DMS 273 (cell line): ENCODE measurements around the gene TET2.
A peak's percentile ranks its signal among the peaks of the same experiment; 100 is the strongest.

Source experiments
- DNase-seq: peaks from one replicate; lab custom pipeline; 2025; ENCODE audit not compliant: unreplicated experiment; lab: John Stamatoyannopoulos, UW

The TET2 gene

GRCh38 chr4:105140684-105141490 lies 5.8 kb upstream of the TET2 start:
- peak; percentile 53 for DNase-seq

GRCh38 chr4:105145156-105145902 lies 1.3 kb upstream of the TET2 start:
- DNase-seq, result no peak

DNA sequence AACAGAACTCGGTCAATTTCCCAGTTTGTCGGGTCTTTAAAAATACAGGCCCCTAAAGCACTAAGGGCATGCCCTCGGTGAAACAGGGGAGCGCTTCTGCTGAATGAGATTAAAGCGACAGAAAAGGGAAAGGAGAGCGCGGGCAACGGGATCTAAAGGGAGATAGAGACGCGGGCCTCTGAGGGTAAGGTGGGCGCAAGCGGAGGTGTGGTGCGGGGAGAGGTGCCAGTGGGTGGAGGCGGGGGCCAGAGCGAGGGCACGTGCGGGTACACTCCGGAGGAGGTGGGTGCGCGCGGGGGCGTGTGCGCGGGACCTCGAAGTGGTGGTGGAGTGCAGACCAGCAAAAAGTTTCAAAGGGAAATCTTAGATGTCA lies 787 bp upstream of the TET2 start:
- DNase-seq, result no peak

DNA sequence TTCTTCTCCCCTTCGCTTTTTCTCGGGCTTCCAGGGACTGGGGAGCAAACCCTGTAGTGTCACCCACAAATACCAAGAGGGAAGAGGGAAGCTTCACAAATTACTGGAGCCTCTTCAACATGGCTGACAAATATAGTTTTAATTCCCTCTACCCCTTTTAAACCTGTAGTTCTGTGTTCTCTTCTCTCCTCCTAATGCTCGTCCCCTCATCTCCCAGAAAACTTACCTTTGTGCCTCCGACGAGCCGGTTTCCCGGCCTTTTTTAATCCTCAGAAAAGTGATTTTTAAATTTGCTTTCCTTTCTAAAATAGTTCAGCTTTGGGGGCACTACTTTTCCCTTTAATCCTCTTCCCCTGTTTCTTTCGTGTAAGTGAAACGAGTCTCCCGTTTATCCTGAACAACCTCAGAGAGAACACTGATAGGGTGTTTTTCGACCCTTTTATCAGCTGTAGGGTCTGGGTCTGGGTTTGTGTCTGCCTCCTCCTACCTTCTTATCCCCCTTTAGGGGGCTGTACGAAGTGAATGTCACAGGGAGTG lies 408 bp downstream of the TET2 start:
- DNase-seq, result no peak

GRCh38 chr4:105147553-105148161 lies 981 bp downstream of the TET2 start:
- DNase-seq, result peak; percentile 65

DNA sequence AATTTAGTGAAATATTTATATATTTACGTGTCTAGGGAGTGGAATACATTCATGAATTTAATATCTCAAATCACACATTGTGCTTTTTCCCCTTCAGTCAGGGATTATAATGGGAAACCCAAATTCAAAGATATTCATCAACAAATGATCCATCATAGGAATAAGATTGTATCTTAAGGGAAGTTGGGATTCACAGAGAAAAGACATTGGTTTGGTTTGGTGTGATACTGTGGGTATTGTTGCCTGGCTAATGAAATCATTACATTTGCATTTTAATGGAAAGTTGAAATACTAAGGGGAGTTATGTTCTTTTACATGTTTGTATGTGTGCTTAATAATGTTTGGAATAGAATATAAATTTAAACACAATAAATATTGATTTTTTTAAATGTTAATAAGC lies 1.7 kb downstream of the TET2 start:
- DNase-seq, result no peak

DNA sequence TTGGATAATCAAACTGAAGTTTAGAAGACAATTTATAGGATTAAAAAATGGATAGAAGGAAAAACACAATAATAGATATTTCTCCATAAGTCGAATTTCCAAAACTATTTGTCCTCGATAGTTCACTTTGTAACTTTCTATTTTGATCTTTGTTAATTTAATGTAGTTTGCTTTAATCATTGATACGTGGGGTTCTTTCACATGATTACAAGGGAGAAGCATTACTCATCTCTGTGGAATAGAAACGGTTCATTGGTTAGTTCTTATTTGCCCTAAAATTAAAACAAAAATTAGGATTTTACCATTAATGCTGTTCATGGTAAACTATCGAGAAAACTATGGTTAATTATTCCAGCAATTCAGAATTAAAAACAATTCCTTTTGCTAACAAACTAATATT lies 2.1 kb downstream of the TET2 start:
- DNase-seq, result no peak

- no peak for DNase-seq
These were observed 3.1 kb downstream of the TET2 start for GRCh38 chr4:105149771-105150170.

DNA sequence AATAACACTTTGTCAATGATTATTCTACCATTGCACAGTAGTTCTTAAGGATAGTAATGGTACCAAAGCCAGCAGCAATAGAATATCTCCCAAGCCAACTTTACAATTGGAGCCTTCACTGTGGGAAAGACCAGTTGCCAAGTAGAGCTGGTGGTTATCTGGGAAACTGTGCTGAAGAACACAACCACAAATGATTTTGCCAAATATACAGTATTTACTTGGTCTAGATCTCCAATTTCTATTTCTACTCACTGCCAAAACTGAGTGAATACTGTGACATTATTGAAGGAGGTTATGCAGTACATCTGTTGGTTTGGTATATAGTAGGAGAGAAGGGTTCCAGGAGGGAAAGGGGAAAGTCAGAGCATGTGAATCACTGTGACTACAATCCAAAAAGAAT lies 3.8 kb downstream of the TET2 start:
- no peak for DNase-seq

DNA sequence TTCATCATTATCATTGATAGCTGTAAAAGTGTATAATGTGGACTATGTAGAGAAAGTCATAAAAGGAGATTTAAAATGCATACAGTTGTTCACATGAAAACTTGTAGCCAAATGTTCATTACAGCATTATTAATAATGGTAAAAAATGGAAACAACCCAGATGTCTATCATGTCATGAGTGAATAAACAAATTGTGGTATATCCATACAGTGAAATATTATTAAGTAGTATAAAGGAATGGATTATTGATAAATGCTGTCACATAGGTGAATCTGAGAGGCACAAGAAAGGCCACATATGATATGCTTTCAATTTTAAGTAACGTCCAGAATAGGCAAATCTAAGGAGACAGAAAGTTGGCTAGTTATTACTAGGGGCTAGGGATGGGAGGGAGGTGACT lies 7.1 kb downstream of the TET2 start:
- no peak for DNase-seq

GRCh38 chr4:105154576-105154975 lies 7.9 kb downstream of the TET2 start:
- no peak for DNase-seq

DNA sequence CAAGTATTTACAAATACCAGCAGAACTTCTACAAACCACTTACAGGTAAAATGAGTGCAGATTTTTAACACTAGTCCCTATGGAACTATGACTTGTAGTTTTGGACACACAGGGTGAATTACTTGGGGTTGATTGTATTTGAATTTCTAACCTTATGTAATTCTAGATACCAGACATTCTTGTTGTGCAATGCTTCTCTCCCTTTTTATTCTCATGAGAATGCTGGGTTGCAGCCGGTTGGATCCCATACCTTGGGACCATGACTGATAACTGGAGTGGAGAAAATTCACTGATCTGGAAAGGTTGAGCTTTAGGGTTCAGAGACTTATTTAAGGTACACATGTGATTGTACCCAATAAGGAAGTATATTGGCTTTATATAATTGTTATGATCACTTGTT lies 8.8 kb downstream of the TET2 start:
- DNase-seq, result no peak

- DNase-seq, result no peak
These were observed 12.2 kb downstream of the TET2 start for GRCh38 chr4:105158837-105159236.

- DNase-seq, result peak; percentile 18
These were observed 15.6 kb downstream of the TET2 start for GRCh38 chr4:105162123-105162796.

DNA sequence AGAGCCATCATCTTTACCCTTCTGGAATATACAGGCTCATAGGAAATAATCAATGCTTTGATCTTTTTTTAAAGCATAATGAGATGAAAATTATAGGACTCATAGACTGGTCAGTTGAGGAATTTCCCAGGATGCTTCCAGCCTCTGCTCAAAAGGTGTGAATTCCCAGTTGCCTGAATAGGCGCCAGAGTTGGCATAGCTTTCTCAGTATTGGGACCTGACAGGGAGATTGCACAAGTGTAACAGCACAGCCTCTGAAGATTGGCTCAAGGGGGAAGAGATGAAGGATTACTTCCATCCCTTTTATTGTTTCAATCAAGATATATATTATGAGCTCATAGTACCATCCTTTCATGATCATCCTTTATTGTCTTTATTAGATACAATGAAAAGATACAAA lies 17.9 kb downstream of the TET2 start:
- no peak for DNase-seq

GRCh38 chr4:105166066-105166465 lies 19.4 kb downstream of the TET2 start:
- DNase-seq, result no peak

DNA sequence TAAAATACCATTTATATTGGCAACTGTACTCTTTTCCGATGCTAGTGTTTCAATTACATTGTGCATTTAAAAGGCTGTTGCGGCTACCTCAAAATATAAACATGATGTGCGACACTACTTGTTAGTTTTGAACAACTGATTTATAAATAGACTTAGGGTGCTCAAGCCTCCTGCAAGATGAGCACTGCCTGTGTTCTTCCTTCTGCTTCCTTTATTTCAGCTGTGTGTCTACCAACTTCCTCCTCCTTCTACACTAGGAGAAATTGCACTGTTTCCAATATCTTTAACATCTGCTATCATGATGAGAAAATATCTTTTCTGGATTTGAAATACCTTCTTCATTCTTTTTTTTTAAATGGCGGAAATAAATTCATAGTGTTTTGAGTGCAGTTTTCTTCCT lies 24.0 kb downstream of the TET2 start:
- DNase-seq, result no peak

DNA sequence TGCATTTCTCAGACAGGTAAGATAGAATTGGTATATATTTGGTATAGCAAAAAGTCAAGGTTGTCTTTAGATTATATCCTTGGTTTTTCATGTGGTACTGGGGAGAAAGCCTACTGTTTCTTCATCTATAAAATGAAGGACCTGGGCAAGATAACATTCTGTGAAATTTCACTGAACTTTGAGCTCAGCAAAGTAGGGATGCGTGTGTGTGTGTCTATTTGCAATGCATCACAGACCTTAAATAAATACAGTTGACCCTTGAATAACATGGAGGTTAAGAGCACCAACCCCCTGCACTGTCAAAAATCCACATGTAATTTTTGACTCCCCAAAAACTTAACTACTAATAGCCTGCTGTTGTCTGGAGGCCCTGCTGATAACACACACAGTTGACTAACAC lies 25.2 kb downstream of the TET2 start:
- no peak for DNase-seq

GRCh38 chr4:105174098-105174497 lies 27.4 kb downstream of the TET2 start:
- no peak for DNase-seq

GRCh38 chr4:105179539-105180401 lies 33.1 kb downstream of the TET2 start:
- peak; percentile 3 for DNase-seq
